HCT116 (cell line): ENCODE data around the gene SH3BGR.

Source experiments
- EZH2 ChIP-seq: fragments of 200-600 bp; sonication (generic); IDR thresholded peaks from 2 replicates; pipeline ENCODE4 v1.6.1; 2017; ENCODE audit warnings: antibody characterized with exemption, mixed run types
- EZH2phosphoT487 ChIP-seq: fragments of 200-600 bp; IDR thresholded peaks from 2 replicates; pipeline ENCODE4 v1.6.1; 2018; ENCODE audit warnings: antibody characterized with exemption, borderline replicate concordance
- POLR2A ChIP-seq: IDR thresholded peaks from 2 replicates; pipeline ENCODE4 v1.7.0; 2011; ENCODE audit warnings: borderline replicate concordance; ENCODE audit not compliant: insufficient read depth, insufficient read length; ENCODE audit errors: extremely low read depth
- RAD21 ChIP-seq: IDR thresholded peaks from 2 replicates; pipeline ENCODE4 v1.6.1; 2012; ENCODE audit warnings: low read depth, mild to moderate bottlenecking
- YY1 ChIP-seq: IDR thresholded peaks from 2 replicates; pipeline ENCODE4 v1.6.1; 2011; ENCODE audit warnings: low read length, low read depth, moderate library complexity, mild to moderate bottlenecking; ENCODE audit not compliant: insufficient replicate concordance; ENCODE audit errors: extremely low read depth
- TF ChIP-seq, protein P1 (sequence below), 3 experiments: fragments of 200-600 bp in 1 of 3; sonication (generic) in 1 of 3; IDR thresholded peaks in 2 of 3; conservative IDR thresholded peaks in 1 of 3; 2 replicates each; pipeline ENCODE4 v1.5.1; 2012 to 2017; ENCODE audit warnings: low read depth in 2 of 3, low read length in 2 of 3, antibody characterized with exemption in 1 of 3, borderline replicate concordance in 1 of 3, control low read depth in 1 of 3, mild to moderate bottlenecking in 1 of 3, mixed read lengths in 1 of 3, mixed run types in 1 of 3, moderate library complexity in 1 of 3; ENCODE audit not compliant: insufficient read depth in 1 of 3

DNA sequence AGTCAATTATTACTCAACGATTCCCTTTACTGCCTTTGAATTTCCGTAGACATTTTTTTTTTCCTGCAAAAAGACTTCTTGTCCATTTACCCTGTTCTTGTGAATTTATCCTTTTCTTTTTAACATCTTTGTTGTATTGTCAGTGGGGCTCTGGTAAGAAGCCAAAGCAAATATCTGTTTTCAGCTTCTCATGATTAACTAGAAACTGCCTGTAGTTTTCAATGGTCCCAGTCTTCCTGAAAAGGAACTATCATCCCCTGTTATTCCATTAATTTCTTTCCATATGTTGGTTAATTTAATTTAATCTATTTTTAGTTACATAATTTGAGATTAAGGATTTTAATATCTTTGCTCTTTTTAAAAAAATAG, 28.0 kb downstream of the SH3BGR start:
- TF ChIP-seq EZH2, result no peak
- TF ChIP-seq, protein P1, sequence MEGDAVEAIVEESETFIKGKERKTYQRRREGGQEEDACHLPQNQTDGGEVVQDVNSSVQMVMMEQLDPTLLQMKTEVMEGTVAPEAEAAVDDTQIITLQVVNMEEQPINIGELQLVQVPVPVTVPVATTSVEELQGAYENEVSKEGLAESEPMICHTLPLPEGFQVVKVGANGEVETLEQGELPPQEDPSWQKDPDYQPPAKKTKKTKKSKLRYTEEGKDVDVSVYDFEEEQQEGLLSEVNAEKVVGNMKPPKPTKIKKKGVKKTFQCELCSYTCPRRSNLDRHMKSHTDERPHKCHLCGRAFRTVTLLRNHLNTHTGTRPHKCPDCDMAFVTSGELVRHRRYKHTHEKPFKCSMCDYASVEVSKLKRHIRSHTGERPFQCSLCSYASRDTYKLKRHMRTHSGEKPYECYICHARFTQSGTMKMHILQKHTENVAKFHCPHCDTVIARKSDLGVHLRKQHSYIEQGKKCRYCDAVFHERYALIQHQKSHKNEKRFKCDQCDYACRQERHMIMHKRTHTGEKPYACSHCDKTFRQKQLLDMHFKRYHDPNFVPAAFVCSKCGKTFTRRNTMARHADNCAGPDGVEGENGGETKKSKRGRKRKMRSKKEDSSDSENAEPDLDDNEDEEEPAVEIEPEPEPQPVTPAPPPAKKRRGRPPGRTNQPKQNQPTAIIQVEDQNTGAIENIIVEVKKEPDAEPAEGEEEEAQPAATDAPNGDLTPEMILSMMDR (IDR thresholded peaks at IDR 0.05 in 2 of 3, conservative IDR thresholded peaks at IDR 0.05 in 1 of 3; ENCODE audit: borderline replicate concordance in 1 of 3, insufficient read depth in 1 of 3, low read depth in 2 of 3, low read length in 2 of 3), result no peak
- TF ChIP-seq POLR2A, result no peak
- TF ChIP-seq YY1, result no peak
- no peak for TF ChIP-seq RAD21
- TF ChIP-seq EZH2phosphoT487, result no peak
